Neural progenitor cell (in vitro differentiated cells): ENCODE measurements around the gene KCNH6. TPM values are rescaled to one million over a fixed set of nuclear protein-coding genes. Genes with fewer than 3 reads are reported as not detected.

Experiments
- DNase-seq: peaks from one replicate; pipeline ENCODE4 v3.0.0-alpha.2; 2016; ENCODE audit warnings: low spot score
- H2AFZ ChIP-seq: fragments of 200-600 bp; sonication (generic); replicated peaks from 2 replicates; pipeline ENCODE4 v1.6.1; 2016; ENCODE audit warnings: antibody characterized with exemption
- H3F3A ChIP-seq: fragments of 200-600 bp; sonication (generic); 2 replicates; pipeline ENCODE4 v1.6.1; 2016; ENCODE audit warnings: antibody characterized with exemption, low read depth
- H3K27ac ChIP-seq: fragments of 200-600 bp; sonication (generic); 2 replicates; pipeline ENCODE4 v1.5.1; 2016; ENCODE audit warnings: mild to moderate bottlenecking
- H3K27me3 ChIP-seq: fragments of 200-600 bp; sonication (generic); 2 replicates; pipeline ENCODE4 v1.6.1; 2016; ENCODE audit warnings: mild to moderate bottlenecking, moderate library complexity
- H3K36me3 ChIP-seq: fragments of 200-600 bp; sonication (generic); 2 replicates; pipeline ENCODE4 v1.5.1; 2016
- H3K4me1 ChIP-seq: fragments of 200-600 bp; sonication (generic); 2 replicates; pipeline ENCODE4 v1.6.1; 2016; ENCODE audit warnings: mixed run types
- H3K4me2 ChIP-seq: fragments of 200-600 bp; sonication (generic); 2 replicates; pipeline ENCODE4 v1.6.1; 2016
- H3K4me3 ChIP-seq: fragments of 200-600 bp; sonication (generic); 2 replicates; pipeline ENCODE4 v1.5.1; 2016
- H3K79me2 ChIP-seq: fragments of 200-600 bp; sonication (generic); 2 replicates; pipeline ENCODE4 v1.6.1; 2016; ENCODE audit warnings: low read depth
- H3K9ac ChIP-seq: fragments of 200-600 bp; sonication (generic); 2 replicates; pipeline ENCODE4 v1.6.1; 2016
- H3K9me3 ChIP-seq: fragments of 200-600 bp; sonication (generic); 2 replicates; pipeline ENCODE4 v1.5.1; 2016; ENCODE audit warnings: low read depth
- H4K20me1 ChIP-seq: fragments of 200-600 bp; sonication (generic); 2 replicates; pipeline ENCODE4 v1.6.1; 2016; ENCODE audit warnings: low read depth
- H3K27ac Mint-ChIP-seq: 3 replicates; pipeline ENCODE4 v1.8.0; 2021; ENCODE audit warnings: mixed read lengths
- H3K27me3 Mint-ChIP-seq: 2 replicates; pipeline ENCODE4 v1.8.0; 2022; ENCODE audit warnings: low read depth, mild to moderate bottlenecking, inconsistent platforms, moderate library complexity, mixed read lengths; ENCODE audit not compliant: insufficient read depth
- H3K36me3 Mint-ChIP-seq: 3 replicates; pipeline ENCODE4 v1.8.0; 2021; ENCODE audit warnings: mixed read lengths
- H3K4me1 Mint-ChIP-seq: 3 replicates; pipeline ENCODE4 v1.8.0; 2021; ENCODE audit warnings: mixed read lengths
- H3K4me3 Mint-ChIP-seq: 3 replicates; pipeline ENCODE4 v1.8.0; 2021; ENCODE audit warnings: mild to moderate bottlenecking, moderate library complexity, mixed read lengths
- H3K9me3 Mint-ChIP-seq: 3 replicates; pipeline ENCODE4 v1.8.0; 2020; ENCODE audit warnings: mixed read lengths
- CTCF ChIP-seq: fragments of 200-600 bp; sonication (generic); IDR thresholded peaks from 2 replicates; pipeline ENCODE4 v1.5.1; 2017; ENCODE audit warnings: antibody characterized with exemption, mild to moderate bottlenecking
- EZH2 ChIP-seq: fragments of 200-600 bp; sonication (generic); IDR thresholded peaks from 2 replicates; pipeline ENCODE4 v1.6.1; 2017; ENCODE audit warnings: antibody characterized with exemption, mild to moderate bottlenecking, moderate library complexity
- EZH2phosphoT487 ChIP-seq: fragments of 200-600 bp; sonication (generic); IDR thresholded peaks from 2 replicates; pipeline ENCODE4 v1.6.1; 2017; ENCODE audit warnings: antibody characterized with exemption
- total RNA-seq: library from RNA; depleted of rRNA; stranded (reverse); fragments of >200 nt; gene quantifications from 2 replicates; pipeline ENCODE4 v1.2.3, GENCODE V29; 2015; ENCODE audit warnings: low replicate concordance

The KCNH6 gene
- total RNA-seq, 1 donor from 2014 or later = not detected

- no peaks in the 10 kb centered on the region for H3K36me3 ChIP-seq
- Mint-ChIP-seq H3K27me3 (peaks cover 2% of the 10 kb centered on the region), H3K9me3 (no peaks in the 10 kb centered on the region), H3K4me1 (no peaks in the 10 kb centered on the region), H3K27ac (no peak overlapping the region), H3K36me3 (peaks cover 1% of the 10 kb centered on the region), H3K4me3 (peak overlapping the region; percentile 44)
- H3K4me2 ChIP-seq = no peak overlapping the region
- H3K9ac ChIP-seq = no peak overlapping the region
- no peak overlapping the region for H3K4me3 ChIP-seq
- TF ChIP-seq EZH2phosphoT487 = no peak
- peak; percentile 52 for TF ChIP-seq CTCF
- TF ChIP-seq EZH2 = no peak
- peak; percentile 25 for DNase-seq
- H2AFZ ChIP-seq = no peak overlapping the region
- H3K27ac ChIP-seq = no peak overlapping the region
- H3K27me3 ChIP-seq = no peaks in the 10 kb centered on the region
- no peaks in the 10 kb centered on the region for H3K4me1 ChIP-seq
- H3K9me3 ChIP-seq = no peaks in the 10 kb centered on the region
- peaks cover 82% of the 10 kb centered on the region for H4K20me1 ChIP-seq
- H3F3A ChIP-seq = no peaks in the 10 kb centered on the region
- H3K79me2 ChIP-seq = peaks cover 93% of the 10 kb centered on the region
Observed at GRCh38 chr17:63573634-63574033, 50.5 kb downstream of the KCNH6 start.

GRCh38 chr17:63578027-63578768, 55.0 kb downstream of the KCNH6 start:
- Mint-ChIP-seq H3K27ac (no peak overlapping the region), H3K27me3 (peaks cover 4% of the 10 kb centered on the region), H3K4me1 (peaks cover 2% of the 10 kb centered on the region), H3K36me3 (peaks cover 17% of the 10 kb centered on the region), H3K4me3 (no peak overlapping the region), H3K9me3 (no peaks in the 10 kb centered on the region)
- TF ChIP-seq CTCF = no peak
- DNase-seq = no peak
- Histone ChIP-seq H3K36me3 (no peaks in the 10 kb centered on the region), H3K4me1 (no peaks in the 10 kb centered on the region), H4K20me1 (peaks cover 63% of the 10 kb centered on the region), H3K4me2 (no peak overlapping the region), H3K9me3 (no peaks in the 10 kb centered on the region), H3K27ac (no peak overlapping the region), H3K4me3 (no peak overlapping the region), H3K27me3 (no peaks in the 10 kb centered on the region), H3F3A (no peaks in the 10 kb centered on the region), H3K9ac (no peak overlapping the region), H2AFZ (no peak overlapping the region), H3K79me2 (peaks cover 49% of the 10 kb centered on the region)

- H3K27me3 ChIP-seq = no peaks in the 10 kb centered on the region
- no peak overlapping the region for H3K4me3 ChIP-seq
- TF ChIP-seq EZH2 (no peak), EZH2phosphoT487 (no peak), CTCF (no peak)
- no peak overlapping the region for H3K4me2 ChIP-seq
- H3K27ac ChIP-seq = no peak overlapping the region
- H3F3A ChIP-seq = no peaks in the 10 kb centered on the region
- no peak overlapping the region for H2AFZ ChIP-seq
- H3K27ac Mint-ChIP-seq = no peak overlapping the region
- no peak overlapping the region for H3K9ac ChIP-seq
- peaks cover 19% of the 10 kb centered on the region for H3K36me3 Mint-ChIP-seq
- H3K4me1 Mint-ChIP-seq = peaks cover 2% of the 10 kb centered on the region
- H3K36me3 ChIP-seq = no peaks in the 10 kb centered on the region
- H3K9me3 ChIP-seq = no peaks in the 10 kb centered on the region
- no peak for DNase-seq
- peaks cover 45% of the 10 kb centered on the region for H3K79me2 ChIP-seq
- no peaks in the 10 kb centered on the region for H3K4me1 ChIP-seq
- no peaks in the 10 kb centered on the region for H3K9me3 Mint-ChIP-seq
- H3K27me3 Mint-ChIP-seq = peaks cover 4% of the 10 kb centered on the region
- H3K4me3 Mint-ChIP-seq = no peak overlapping the region
- peaks cover 59% of the 10 kb centered on the region for H4K20me1 ChIP-seq
Observed at GRCh38 chr17:63578769-63579111, 55.6 kb downstream of the KCNH6 start.
